D721Med (cell line): Measurements from ENCODE around the gene DROSHA.
"Not testable (repeated sequence)": the region's sequence is repeated elsewhere in the genome, so short reads cannot be mapped to it uniquely, and the experiment has no call there.

Experiments used
- DNase-seq: peaks from one replicate; pipeline ENCODE4 v3.0.0; 2011; ENCODE audit warnings: low spot score; ENCODE audit not compliant: insufficient read length
- FAIRE-seq: peaks from 2 replicates; lab custom pipeline; 2011; peaks lifted over from hg19 to GRCh38; lab: Jason Lieb, UNC
- TF ChIP-seq, protein P1 (sequence below): IDR thresholded peaks from 2 replicates; pipeline ENCODE4 v1.5.1; 2012; ENCODE audit warnings: mild to moderate bottlenecking, control low read depth; ENCODE audit not compliant: insufficient read depth; ENCODE audit errors: missing control alignments

The DROSHA gene

DNA sequence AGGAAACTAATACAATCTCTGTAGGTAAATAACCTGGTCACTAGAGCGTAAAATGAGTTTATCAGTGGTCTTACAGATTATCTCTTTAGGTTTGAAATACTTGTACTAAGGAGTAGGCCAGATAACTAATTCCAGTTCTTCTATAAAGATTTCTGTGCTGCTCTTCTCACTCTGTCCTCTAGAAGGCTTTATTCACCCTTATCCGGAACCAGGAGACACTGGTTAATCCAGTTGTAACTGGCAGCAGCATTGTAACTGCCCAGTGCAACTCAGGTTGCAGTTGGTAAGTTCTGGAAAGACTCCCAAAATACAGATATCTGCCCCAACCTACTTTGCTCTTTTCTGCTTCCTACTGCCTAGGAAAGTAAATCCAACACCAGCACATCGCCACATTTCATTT, 20.0 kb upstream of the DROSHA start:
- TF ChIP-seq, protein P1, sequence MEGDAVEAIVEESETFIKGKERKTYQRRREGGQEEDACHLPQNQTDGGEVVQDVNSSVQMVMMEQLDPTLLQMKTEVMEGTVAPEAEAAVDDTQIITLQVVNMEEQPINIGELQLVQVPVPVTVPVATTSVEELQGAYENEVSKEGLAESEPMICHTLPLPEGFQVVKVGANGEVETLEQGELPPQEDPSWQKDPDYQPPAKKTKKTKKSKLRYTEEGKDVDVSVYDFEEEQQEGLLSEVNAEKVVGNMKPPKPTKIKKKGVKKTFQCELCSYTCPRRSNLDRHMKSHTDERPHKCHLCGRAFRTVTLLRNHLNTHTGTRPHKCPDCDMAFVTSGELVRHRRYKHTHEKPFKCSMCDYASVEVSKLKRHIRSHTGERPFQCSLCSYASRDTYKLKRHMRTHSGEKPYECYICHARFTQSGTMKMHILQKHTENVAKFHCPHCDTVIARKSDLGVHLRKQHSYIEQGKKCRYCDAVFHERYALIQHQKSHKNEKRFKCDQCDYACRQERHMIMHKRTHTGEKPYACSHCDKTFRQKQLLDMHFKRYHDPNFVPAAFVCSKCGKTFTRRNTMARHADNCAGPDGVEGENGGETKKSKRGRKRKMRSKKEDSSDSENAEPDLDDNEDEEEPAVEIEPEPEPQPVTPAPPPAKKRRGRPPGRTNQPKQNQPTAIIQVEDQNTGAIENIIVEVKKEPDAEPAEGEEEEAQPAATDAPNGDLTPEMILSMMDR, result no peak
- FAIRE-seq (no peak), DNase-seq (no peak)

DNA sequence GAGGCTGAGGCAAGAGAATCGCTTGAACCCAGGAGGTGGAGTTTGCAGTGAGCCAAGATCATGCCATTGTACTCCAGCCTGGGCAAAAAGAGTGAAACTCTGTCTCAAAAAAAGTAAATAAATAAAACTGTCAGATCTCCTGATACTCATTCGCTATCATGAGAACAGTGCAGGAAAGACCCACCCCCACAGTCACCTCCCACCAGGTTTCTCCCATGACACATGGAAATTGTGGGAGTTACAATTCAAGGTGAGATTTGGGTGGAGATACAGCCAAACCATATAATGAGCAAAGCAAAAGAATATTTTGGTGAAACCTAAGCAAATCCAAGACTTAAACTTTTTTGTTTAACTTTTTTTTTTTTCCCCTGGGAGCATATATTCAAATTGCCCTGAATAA, 17.2 kb upstream of the DROSHA start:
- DNase-seq, FAIRE-seq: not testable (repeated sequence)

DNA sequence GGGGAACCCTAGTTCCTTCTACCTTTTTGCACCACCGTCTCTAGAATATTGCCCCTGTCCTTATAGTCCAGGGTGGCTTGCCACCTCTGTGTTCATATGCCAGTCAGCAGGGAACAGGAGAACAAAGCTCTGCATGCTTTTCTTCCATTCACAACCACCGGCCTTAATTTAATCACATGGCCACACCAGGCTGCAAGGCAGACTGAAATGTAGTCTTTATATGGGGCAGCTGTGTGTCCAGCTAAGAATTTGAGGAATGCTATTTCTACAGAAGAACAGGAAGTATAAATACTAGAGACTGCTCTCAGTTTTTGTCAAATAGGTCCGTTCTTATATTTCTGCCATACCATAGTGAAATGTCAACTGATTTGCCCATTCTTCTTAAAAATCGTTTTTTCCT, 6.0 kb upstream of the DROSHA start:
- FAIRE-seq, result no peak
- TF ChIP-seq, protein P1, result no peak
- no peak for DNase-seq

DNA sequence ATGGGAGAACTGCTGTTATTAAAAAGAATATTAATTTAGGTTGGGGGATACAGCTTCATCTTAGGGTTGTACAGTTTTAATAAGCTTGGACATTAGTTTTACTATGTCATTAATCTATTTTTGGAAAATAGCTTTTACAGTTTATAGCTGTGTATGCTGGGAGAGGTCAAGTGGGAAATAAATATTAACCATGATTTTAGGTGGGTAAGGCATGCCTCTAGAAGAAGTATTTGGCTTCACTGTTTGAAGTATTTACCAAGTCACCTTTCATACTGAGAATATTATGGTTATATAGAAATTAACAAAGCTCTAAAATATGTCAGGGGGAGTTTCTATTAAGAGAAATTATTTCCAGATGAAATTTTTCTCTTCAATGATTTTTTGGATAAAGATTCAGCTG, 5.5 kb upstream of the DROSHA start:
- FAIRE-seq, result no peak
- TF ChIP-seq, protein P1, result no peak
- no peak for DNase-seq

DNA sequence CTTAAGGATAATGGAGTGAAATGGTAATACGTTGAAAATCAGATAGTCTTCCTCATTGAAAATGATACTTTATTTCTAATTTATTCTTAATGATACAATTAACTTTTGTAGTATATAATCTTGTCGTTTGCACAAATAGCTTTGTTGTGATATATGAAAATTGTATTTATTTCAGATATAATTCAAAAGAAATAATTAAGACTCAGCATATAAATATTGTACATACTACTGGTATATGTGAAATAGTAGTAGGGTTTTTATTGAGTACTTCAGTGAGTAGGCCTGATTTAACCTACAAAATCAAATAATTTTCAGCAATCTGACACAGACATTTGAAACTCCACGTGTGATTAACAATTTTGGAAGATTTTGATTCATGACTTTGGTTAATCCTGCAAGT, 5.0 kb upstream of the DROSHA start:
- no peak for DNase-seq
- no peak for FAIRE-seq
- TF ChIP-seq, protein P1, result no peak

DNA sequence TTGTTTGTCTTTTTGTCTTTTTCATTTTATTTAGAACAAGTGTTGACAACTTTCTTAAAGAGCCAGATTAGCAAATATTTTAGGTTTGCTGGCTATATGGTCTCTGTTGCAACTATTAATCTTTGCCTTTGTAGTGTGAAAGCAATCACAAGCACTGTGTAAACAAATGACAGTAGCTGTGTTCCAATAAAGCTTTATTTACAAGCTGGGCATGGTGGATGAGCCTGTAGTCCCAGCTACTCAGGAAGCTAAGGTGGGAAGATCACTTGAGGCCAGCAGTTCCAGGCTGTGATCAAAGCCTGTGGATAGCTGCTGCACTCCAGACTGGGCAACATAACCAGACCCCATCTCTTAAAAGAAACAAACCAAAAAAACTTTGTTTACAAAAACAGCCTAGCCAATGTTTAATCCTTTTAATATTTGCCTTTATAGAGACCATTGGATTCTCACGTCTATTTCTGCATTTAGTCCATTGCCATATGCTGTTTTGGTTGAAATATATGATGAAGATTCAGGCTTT, 2.7 kb upstream of the DROSHA start:
- no peak for DNase-seq
- no peak for FAIRE-seq
- TF ChIP-seq, protein P1, result no peak

DNA sequence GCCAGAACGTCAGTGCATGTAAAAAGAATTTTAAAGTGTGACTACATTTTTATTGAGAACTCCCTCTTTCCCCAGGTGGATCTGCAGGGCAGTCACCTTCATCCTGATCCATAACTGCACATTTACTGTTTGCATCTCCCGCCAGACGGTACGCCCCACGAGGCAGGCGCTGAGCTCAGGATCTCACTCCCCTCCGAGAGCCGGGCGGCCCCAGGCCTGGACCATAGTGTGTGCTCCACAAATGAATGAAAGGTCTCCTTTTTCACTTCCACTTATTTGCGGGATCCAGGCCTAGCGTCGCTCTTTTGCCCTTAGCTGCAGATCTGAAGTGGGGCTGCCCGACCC, 378 bp downstream of the DROSHA start:
- TF ChIP-seq, protein P1, result no peak
- no peak for FAIRE-seq

DNA sequence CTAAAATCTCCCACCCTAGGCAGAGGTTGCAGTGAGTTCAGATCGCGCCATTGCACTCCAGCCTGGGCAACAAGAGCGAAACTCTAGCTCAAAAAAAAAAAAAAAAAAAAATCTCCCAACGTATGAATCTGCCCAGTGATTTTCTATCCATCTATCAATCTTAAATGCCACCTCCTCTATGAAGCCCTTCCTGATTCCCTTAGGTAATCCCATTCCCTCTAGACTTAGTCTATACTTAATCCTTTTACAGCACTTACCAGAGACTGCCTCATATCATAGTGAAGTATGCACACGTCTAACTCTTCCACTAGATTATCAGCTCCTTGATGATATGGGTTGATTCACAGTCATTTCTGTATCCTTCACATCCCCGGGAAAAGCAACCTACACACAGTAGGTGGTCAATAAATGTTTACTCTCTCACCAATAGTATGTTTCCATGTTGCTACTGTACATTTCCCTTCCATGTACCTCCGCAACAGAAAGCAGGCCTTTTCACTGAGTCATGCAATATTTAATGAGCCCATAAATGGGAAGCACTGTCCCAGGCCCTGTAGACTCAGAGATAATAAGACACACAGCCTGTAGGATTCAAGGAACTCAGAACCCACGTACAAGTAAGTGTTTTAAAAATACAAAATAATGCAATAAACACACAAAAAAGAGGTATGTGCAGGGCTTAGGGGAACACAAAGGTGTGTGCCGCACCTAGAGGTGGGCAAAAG, 1.2 kb downstream of the DROSHA start:
- FAIRE-seq, result no peak
- TF ChIP-seq, protein P1, result no peak
- no peak for DNase-seq

More for the DNA sequence above, 378 bp downstream of the DROSHA start:
- DNase-seq, result no peak
